HG02970 (cell line): ENCODE data around the gene LTB.
A peak's percentile ranks its signal among the peaks of the same experiment; 100 is the strongest.

Experiments used
- ATAC-seq: cut with Tn5 transposase; IDR thresholded peaks from one replicate; pipeline ENCODE4 v1.9.1; 2021; ENCODE audit warnings: mild to moderate bottlenecking, moderate library complexity, moderate number of reproducible peaks; ENCODE audit not compliant: unreplicated experiment, low FRiP score

Gene LTB

DNA sequence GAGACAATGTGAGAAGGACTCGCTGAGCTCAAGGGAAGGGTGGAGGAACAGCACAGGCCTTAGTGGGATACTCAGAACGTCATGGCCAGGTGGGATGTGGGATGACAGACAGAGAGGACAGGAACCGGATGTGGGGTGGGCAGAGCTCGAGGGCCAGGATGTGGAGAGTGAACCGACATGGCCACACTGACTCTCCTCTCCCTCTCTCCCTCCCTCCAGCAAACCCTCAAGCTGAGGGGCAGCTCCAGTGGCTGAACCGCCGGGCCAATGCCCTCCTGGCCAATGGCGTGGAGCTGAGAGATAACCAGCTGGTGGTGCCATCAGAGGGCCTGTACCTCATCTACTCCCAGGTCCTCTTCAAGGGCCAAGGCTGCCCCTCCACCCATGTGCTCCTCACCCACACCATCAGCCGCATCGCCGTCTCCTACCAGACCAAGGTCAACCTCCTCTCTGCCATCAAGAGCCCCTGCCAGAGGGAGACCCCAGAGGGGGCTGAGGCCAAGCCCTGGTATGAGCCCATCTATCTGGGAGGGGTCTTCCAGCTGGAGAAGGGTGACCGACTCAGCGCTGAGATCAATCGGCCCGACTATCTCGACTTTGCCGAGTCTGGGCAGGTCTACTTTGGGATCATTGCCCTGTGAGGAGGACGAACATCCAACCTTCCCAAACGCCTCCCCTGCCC lies 5.2 kb downstream of the LTB start:
- no peak for ATAC-seq

DNA sequence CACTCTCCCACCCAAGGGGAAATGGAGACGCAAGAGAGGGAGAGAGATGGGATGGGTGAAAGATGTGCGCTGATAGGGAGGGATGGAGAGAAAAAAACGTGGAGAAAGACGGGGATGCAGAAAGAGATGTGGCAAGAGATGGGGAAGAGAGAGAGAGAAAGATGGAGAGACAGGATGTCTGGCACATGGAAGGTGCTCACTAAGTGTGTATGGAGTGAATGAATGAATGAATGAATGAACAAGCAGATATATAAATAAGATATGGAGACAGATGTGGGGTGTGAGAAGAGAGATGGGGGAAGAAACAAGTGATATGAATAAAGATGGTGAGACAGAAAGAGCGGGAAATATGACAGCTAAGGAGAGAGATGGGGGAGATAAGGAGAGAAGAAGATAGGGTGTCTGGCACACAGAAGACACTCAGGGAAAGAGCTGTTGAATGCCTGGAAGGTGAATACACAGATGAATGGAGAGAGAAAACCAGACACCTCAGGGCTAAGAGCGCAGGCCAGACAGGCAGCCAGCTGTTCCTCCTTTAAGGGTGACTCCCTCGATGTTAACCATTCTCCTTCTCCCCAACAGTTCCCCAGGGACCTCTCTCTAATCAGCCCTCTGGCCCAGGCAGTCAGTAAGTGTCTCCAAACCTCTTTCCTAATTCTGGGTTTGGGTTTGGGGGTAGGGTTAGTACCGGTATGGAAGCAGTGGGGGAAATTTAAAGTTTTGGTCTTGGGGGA lies 6.1 kb downstream of the LTB start:
- ATAC-seq = no peak

DNA sequence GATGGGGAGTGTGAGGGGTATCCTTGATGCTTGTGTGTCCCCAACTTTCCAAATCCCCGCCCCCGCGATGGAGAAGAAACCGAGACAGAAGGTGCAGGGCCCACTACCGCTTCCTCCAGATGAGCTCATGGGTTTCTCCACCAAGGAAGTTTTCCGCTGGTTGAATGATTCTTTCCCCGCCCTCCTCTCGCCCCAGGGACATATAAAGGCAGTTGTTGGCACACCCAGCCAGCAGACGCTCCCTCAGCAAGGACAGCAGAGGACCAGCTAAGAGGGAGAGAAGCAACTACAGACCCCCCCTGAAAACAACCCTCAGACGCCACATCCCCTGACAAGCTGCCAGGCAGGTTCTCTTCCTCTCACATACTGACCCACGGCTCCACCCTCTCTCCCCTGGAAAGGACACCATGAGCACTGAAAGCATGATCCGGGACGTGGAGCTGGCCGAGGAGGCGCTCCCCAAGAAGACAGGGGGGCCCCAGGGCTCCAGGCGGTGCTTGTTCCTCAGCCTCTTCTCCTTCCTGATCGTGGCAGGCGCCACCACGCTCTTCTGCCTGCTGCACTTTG lies 6.8 kb downstream of the LTB start, which contains the start of gene TNF:
Gene TNF, plus strand, starts transcription at position 231 of the 567 bp plus-strand sequence. Its CDS starts 177 bp downstream, at position 408.
- no peak for ATAC-seq

DNA sequence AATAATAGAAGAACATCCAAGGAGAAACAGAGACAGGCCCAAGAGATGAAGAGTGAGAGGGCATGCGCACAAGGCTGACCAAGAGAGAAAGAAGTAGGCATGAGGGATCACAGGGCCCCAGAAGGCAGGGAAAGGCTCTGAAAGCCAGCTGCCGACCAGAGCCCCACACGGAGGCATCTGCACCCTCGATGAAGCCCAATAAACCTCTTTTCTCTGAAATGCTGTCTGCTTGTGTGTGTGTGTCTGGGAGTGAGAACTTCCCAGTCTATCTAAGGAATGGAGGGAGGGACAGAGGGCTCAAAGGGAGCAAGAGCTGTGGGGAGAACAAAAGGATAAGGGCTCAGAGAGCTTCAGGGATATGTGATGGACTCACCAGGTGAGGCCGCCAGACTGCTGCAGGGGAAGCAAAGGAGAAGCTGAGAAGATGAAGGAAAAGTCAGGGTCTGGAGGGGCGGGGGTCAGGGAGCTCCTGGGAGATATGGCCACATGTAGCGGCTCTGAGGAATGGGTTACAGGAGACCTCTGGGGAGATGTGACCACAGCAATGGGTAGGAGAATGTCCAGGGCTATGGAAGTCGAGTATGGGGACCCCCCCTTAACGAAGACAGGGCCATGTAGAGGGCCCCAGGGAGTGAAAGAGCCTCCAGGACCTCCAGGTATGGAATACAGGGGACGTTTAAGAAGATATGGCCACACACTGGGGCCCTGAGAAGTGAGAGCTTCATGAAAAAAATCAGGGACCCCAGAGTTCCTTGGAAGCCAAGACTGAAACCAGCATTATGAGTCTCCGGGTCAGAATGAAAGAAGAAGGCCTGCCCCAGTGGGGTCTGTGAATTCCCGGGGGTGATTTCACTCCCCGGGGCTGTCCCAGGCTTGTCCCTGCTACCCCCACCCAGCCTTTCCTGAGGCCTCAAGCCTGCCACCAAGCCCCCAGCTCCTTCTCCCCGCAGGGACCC lies 7.8 kb downstream of the LTB start:
- no peak for ATAC-seq

DNA sequence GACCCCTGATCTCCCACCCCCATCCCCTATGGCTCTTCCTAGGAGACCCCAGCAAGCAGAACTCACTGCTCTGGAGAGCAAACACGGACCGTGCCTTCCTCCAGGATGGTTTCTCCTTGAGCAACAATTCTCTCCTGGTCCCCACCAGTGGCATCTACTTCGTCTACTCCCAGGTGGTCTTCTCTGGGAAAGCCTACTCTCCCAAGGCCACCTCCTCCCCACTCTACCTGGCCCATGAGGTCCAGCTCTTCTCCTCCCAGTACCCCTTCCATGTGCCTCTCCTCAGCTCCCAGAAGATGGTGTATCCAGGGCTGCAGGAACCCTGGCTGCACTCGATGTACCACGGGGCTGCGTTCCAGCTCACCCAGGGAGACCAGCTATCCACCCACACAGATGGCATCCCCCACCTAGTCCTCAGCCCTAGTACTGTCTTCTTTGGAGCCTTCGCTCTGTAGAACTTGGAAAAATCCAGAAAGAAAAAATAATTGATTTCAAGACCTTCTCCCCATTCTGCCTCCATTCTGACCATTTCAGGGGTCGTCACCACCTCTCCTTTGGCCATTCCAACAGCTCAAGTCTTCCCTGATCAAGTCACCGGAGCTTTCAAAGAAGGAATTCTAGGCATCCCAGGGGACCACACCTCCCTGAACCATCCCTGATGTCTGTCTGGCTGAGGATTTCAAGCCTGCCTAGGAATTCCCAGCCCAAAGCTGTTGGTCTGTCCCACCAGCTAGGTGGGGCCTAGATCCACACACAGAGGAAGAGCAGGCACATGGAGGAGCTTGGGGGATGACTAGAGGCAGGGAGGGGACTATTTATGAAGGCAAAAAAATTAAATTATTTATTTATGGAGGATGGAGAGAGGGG lies 8.8 kb downstream of the LTB start:
- no peak for ATAC-seq

DNA sequence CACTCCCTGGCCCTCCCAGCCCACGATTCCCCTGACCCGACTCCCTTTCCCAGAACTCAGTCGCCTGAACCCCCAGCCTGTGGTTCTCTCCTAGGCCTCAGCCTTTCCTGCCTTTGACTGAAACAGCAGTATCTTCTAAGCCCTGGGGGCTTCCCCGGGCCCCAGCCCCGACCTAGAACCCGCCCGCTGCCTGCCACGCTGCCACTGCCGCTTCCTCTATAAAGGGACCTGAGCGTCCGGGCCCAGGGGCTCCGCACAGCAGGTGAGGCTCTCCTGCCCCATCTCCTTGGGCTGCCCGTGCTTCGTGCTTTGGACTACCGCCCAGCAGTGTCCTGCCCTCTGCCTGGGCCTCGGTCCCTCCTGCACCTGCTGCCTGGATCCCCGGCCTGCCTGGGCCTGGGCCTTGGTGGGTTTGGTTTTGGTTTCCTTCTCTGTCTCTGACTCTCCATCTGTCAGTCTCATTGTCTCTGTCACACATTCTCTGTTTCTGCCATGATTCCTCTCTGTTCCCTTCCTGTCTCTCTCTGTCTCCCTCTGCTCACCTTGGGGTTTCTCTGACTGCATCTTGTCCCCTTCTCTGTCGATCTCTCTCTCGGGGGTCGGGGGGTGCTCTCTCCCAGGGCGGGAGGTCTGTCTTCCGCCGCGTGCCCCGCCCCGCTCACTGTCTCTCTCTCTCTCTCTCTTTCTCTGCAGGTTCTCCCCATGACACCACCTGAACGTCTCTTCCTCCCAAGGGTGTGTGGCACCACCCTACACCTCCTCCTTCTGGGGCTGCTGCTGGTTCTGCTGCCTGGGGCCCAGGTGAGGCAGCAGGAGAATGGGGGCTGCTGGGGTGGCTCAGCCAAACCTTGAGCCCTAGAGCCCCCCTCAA lies 9.9 kb downstream of the LTB start, which contains the start of gene LTA:
Gene LTA, plus strand, starts transcription at position 249 of the 871 bp plus-strand sequence. Its CDS starts 454 bp downstream, at position 703.
- ATAC-seq = peak; percentile 24

DNA sequence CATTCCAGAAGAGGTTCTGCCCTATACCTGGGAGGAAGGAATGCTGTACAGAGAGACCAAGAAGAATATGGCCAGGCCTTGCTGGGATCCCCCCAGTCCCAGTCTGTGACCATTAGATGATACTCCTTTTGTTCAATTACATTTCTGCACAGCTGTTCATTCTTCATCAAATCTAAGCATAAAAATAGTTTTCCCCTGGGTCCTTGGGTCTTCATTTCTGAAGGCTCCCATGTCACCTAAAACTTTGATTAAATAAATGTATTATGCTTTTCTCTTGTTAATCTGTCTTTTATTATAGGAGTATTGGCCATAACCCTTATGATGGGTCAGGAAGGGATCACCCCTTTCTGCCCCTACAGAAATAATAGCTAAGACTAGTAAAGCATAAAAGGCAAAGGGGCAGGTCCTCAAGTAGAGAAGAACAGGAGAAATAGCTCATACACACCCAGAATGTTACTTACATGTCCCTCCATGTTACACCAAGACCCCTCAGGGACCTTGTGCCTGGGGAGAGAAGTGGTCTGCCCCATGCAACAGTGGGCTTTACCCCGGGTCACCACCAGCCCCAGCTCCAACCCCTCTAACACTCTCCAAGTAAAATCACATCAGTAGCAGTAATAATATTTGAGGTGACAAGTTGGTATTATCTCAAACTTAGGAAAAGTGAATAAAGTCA lies 12.2 kb downstream of the LTB start:
- ATAC-seq = no peak

DNA sequence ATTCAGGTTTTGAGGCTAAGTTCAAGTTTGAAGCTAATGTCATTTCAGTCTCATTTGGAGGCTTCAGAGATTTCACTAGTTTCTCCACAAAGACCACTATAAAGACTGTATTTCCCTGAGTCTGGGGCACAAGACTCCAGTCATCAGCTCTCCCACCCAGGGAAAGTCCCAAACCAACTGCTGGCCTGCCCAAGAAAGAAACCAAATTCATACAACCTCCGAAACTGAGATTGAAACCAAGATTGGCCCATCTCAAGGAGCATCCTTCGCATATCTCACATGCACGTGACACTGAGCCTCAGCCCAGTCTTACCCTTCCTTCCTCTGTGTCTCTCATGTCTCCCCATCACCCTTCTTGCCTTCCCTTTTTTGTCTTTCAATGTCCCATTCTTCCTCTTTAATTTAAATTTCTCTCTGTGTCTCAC lies 13.7 kb downstream of the LTB start:
- ATAC-seq = peak; percentile 55

DNA sequence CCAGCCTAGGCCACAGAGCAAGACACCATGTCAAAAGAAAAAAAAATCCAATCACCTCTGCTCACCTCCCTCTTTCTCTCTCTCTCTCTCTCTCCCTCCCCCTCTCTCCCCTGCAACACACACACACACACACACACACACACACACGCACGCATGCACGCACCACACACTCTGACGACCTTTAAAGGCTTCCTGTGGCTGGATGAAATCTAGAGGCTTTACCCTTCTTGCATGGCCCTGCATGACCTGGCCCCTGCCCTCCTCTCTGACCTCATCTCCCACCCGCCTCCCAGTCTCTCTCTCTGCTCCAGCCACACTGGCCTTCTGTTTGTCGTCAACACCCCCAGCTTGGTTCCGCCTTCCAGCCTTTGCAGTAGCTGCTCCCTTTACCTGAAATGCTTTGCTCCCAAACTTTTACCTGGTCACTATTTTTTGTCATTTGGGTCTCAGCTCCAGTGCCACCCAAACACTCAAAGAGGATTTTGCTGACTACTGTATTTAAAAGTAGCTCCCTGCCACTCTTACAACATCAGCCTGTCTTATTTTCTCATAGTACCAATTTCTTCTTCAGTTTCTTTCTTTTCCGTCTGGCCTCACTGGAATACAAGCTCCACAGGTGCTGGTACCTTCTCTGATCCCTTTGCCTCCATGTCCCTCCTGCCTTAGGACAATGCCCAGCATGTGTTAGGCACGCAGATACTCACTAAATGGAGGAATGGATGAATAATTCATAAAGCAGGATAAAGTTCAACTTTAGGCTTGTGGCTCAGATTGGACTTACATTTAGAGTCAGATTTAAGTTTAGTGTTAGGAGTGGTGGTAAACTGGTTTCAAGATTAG lies 14.5 kb downstream of the LTB start:
- ATAC-seq = no peak

DNA sequence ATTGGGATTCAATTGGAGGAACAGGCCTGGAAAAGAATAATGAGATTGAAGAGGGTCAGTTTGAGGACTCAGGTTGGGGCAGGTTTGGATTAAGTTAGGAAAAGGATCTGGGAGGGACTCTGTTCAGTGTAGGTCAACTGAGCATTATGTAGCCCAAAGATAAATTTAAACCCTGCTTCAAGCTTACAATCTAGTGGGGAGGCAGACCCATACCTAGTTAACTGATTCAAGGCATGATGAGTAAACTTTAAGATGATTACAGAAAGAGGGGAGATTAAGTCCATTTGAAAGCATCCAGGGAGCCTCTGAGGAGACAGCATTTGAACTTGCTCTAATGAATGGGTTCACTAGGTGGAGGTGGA lies 21.5 kb downstream of the LTB start:
- no peak for ATAC-seq

DNA sequence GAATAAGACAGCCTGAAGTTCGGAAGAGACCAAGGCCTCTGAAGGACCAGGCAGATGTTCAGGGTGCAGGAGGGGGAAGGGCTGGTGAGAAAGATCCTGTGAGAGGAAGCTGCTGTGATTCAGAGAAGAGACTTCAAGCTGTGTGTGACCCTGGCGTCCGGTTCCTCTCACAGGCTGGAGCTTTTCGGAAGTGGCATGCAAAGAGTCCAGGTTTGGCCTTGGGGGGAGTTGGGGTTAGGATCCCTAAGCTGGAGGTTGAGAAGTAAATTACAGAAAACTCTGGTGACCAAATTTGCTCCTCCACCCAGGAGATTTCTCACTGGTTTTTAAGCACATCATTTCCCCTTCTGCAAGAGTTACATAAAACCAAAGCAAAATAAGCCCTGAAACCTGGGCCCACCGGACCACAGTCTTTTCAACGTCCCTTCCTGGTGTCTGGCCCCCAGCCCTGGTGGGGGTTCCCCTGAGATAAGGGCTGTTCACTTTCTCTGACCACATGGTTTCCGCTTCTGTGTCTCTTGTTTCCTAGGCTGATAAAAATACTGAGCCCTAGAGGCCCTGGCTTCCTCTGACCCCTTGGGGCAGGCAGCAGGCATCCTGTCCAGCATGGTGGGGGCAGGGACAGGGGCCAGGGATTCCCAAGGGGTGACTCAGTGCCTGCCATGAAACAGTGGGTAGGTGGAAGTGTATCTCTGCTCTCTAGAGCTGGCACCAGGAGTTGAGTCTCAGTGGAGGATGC lies 22.1 kb downstream of the LTB start:
- peak; percentile 48 for ATAC-seq

DNA sequence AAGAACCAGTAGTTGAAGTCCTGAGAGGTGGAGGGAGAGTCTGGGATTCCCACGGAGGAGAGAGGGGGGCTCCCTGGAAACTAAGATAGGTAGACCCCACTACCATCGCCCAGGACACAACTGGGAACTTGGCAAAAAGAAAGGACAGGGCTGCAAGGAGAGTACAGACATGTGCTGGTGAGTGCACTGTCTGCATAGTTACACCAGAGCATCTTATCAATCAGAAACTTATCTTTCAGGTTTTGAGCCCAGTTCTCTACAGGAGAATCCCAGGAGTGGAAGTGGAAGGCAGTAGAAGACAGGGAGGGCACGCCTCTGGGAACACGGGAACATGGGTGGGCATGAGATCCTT lies 22.6 kb downstream of the LTB start:
- no peak for ATAC-seq

DNA sequence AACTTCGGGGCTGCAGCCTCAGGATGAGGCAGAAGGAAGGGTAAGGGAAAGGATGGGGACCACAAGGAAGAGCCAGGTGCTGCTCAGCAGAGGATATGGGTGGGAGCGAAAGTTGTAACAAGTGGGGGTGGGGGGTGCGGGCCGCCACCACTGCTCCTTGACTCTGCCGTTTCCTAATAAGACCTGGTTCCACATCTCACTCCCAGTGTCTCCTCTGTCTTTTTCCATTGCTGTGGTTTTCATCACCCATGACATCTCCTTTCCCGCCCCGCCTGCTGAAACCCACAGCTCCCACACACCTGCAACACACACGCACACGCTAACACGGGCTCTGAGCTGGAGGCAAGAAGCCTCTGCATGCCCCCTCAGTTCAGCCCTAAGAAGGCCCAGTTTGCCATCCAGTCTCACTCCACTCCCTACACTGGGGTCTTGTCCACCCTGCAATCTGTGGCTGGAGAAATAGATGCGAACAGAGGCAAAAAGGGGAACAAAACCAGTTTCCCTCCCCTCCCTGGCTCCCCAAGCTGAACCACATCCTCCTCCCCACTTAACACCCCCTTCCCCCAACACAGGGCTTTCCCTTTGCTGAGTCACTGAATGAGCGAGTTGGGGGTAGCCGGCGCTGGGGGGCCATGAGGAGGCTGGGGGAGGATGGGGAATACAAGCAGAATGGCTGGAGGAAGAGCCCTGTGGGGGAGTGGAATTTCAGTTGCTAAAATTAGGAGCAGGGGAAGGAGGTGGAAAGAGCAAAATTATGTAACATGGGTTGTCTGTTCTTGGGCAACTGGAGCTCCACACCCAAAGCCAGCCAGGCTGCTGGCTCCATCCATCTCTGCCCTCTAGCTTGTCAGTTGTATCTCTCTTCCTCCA lies 23.4 kb downstream of the LTB start:
- no peak for ATAC-seq

DNA sequence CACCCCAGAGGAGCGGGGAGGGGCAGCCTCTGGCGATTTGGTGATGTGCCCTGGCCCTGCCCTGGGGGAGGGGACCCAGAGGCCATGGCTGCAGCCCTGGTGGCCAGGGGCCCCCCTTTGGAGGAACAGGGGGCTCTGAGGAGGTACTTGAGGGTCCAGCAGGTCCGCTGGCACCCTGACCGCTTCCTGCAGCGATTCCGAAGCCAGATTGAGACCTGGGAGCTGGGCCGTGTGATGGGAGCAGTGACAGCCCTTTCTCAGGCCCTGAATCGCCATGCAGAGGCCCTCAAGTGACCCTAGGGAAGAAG lies 24.0 kb downstream of the LTB start:
- ATAC-seq = no peak

DNA sequence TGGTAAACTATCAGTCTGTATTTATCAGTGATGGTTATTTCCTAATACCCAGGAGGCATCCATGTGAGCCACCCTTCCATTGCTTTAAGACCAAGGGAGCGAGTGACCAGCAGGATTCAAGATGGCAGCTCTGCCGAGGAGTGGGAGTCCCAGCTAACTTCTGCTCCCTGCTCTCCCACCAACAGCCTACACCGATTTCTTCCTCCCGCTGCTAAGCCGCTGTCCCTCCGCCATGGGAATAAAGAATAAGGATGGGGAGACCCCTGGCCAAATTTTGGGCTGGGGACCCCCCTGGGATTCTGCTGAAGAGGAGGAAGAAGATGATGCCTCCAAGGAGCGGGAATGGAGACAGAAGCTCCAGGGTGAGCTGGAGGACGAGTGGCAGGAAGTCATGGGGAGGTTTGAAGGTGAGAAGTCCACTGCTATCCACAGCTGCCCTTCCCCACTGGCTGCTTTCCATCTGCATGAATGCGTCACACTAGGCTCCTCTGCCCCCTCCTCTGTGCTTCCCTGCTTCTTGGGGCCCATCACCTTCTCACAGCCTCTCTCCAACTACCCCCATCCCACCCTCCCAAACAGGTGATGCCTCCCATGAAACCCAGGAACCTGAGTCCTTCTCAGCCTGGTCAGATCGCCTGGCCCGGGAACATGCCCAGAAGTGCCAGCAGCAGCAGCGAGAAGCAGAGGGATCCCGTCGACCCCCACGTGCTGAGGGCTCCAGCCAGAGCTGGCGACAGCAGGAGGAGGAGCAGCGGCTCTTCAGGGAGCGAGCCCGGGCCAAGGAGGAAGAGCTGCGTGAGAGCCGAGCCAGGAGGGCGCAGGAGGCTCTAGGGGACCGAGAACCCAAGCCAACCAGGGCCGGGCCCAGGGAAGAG lies 24.5 kb downstream of the LTB start:
- no peak for ATAC-seq
